Right forelimb (tissue), 1 donor: Measurements from ENCODE around the gene INO80E.

ENCODE experiments used
- DNase-seq: peaks from one replicate; pipeline ENCODE4 v3.0.0-alpha.2; 2018

Gene INO80E

DNA sequence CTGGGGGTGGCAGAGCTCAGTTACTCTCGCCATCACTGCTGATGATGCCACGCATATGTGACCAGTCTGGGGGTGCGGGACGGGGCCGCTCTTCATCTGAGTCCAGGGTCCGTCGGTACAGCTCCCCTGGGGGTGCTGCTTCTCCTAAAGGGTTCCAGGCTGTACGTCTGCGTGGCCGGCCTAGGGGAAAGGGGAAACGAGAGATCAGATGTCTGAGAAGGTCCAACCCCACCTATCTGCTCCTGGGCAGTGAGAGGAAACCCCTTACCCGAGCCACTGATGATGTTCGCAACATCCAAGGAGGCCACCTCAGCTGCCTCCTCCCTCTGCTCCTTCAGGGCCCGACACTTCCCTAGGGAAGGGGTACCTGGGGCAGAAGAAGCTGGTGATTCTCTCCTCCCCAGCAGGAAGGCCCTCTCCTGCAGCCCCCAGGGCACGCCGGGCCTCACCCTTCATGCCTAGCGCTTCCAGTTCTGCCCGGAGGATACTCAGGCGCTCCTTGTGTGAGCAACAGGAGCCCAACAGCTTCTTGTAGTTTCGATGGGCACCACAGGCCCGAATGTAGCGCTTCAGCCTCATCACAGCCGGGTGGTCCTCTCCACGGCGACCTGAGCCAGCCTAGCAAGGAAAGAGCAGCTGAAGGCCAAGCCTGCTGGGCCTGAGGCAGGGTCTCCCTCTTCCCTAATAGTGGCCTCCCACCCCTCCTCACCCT lies 2.7 kb upstream of the INO80E start:
- DNase-seq, result no peak

DNA sequence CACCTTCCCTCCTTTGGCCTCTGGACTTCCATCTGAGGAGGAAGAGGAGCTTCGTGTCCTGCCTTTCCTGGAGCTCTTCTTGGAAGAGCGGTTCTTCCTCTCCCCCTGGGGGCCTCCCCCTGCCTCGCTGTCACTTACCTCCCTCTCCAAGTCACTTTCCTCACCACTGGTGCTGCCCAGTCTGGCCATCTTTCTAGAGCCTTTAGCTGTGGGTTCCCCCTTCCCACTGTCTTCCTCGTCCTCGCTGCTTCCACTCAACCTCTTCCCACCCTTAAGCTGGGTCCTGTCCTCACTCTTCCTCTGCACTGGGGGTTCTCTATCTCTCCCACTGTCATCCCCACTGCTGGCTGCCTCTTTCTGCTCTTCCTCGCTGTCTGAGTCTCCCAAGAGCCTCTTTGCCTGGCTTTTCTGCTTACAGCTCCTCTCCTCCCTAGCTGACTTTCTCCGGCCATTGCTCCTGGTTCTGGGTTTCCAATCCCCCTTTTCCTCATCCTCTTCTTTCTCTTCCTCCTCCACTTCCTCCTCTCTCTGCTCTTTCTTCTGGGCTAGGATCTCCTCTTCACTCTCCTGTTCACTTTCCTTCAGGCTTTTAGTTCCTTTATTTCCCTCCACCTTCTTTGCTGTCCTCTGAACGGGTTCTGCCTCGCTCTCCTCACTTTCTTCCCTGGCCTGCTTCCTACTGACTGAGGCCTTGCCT lies 2.0 kb upstream of the INO80E start:
- no peak for DNase-seq

DNA sequence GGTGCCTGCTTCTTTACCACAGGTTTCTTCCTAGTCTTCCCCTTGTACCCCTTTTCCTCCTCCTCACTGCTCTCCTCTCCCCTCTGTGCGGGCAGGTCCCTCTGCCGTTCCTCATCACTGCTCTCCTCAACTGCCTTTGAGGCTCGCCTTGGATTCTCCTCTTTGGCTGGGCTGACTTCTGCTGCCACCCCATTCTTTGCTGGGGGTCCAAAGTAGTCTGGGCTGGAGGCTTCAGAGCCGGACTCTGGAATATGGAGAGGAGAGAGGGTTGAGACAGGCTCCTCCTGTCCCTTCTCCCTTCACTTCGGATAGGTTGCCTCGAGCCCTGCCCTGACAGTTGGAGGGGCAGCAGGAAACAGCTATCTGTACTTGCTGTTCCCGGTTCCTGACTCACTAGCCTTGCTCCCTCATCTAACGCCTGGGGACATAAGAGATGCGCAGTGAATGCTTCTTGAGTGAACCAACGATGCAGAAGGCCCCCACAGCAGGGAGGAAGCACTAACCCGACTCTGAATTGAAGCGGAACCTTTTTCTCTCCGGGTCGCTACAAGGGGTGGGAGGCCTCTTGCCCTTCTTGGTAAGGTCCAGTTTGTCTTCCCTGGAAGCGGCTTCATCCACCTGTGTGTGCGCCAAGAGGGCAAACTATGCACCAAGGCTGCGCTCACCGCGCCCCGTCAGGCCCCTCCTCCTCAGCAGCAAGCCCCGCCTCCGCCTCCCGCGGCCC lies 1.3 kb upstream of the INO80E start:
- DNase-seq, result no peak

GRCh38 chr16:29995324-29995910 lies 624 bp upstream of the INO80E start, which contains the start of gene HIRIP3:
TSS of gene HIRIP3 (minus strand) at chr16:29995617. CDS start at chr16:29995605, 12 bp downstream.
- DNase-seq, result peak; percentile 93

GRCh38 chr16:29996766-29997250 lies 767 bp downstream of the INO80E start:
- no peak for DNase-seq

DNA sequence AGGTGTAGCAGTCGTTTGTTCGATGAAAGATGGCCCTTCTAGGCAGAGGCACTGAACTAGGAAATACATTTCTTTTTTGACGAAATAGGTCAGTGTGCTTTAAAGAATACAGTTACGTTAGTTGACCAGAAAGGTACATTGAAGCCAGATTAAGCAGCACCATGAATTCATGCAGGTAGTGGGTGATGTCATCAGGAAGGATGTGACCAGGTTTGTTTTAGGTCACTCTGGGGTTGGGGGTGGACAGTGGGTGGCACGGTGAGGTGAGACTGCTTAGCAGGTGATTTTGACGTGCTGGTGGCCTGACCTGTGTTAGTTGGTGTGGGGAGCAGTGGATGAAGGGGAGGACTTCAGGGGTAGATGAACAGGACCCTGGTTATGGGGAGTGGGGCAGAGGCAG lies 3.6 kb downstream of the INO80E start:
- DNase-seq, result no peak

DNA sequence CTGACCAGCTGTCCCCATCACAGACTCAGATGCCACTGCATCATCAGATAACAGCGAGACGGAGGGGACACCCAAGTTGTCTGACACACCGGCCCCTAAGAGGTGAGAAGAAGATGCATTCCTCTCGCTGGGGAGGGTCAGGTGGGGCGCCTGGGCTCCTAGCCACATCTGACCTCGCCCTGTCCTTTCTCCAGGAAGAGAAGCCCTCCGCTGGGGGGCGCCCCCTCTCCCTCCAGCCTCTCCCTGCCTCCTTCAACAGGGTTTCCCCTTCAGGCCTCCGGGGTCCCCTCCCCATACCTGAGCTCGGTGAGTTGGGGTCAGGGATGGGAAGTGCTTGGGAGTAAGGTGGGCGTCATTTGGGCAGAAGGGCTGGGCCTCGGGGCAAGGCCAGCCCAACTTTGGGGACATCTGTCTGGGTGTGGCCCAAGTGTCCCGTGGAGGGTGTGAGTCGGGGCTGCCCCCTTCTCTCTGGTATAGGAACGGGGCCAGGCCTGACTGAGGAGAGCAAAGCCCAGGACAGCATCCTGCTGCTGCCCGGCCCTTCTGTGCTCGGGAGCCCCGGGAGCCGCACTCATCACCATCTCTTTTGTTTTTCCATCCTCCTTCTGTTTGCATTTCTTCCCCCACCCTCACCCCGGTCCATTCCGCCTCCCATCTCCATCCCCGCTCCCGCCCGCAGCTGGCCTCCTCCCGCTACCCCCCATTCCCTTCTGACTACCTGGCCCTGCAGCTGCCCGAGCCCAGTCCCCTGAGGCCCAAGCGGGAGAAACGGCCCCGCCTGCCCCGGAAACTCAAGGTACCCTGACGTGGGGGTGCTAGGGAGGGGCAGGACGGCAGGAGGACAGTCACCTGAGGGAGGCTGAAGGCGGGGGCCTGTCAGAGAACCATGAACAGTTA lies 4.9 kb downstream of the INO80E start:
- DNase-seq, result no peak

DNA sequence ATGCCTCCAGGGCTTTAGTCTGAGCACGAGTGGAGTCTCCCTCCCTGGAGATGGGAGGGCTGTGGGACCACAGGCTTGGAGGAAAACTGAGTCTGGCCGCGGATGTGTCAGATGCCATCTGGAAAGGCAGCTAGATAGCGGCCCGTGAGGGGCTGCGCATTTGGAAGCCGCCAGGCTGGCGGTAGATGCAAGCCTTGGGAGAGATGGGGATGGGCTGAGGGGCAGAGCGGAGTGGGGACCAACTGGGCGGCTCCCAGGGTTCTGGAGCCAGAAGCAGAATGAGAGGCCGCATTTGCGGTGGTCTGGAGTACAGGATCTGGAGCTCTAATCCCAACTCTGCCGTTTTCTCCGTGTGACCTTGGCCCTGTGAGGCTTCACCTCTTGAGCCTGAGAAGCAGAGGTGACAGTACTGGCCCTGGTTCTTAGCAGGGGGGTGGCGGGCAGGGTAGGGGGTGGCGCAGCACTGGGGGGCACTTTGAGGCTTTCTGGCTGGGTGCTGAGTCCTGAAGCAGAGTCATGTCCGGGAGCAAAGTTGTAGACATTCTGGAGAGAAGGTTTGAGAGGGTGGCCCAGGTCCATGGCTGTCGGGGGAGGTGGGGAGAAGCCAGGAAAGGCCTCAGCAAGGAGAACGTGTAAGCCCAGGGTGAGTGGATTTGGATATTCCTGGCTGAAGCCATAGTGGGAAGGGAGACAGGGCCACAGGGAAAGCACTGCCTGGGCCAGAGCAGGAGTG lies 6.7 kb downstream of the INO80E start:
- no peak for DNase-seq

- DNase-seq, result no peak
Measured at GRCh38 chr16:30003670-30004423, 7.8 kb downstream of the INO80E start.

- DNase-seq, result no peak
Measured at GRCh38 chr16:30004424-30004776, 8.4 kb downstream of the INO80E start.

DNA sequence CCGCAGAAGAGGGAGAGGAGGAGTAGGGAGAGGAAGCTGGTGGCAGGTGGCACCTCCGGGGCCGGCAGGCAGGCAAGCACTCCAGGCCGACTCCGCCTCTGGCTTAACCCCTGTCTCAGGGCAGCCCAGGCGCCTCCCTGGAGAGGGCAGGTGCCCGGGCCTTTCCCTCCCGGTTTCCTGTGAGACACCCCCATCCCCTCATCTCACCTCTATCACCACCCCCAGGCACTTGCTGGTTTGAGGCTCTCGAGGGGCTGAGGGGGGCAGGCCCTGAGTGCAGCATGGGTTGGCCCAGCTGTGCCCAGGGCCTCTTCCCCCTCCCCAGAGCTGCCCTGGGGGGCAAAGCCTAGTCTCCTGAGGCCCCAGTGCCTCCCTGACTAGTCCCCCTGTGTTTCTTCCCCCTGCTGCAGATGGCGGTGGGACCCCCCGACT lies 8.8 kb downstream of the INO80E start:
- DNase-seq, result no peak

- no peak for DNase-seq
Measured at GRCh38 chr16:30005341-30006094, 9.5 kb downstream of the INO80E start.

DNA sequence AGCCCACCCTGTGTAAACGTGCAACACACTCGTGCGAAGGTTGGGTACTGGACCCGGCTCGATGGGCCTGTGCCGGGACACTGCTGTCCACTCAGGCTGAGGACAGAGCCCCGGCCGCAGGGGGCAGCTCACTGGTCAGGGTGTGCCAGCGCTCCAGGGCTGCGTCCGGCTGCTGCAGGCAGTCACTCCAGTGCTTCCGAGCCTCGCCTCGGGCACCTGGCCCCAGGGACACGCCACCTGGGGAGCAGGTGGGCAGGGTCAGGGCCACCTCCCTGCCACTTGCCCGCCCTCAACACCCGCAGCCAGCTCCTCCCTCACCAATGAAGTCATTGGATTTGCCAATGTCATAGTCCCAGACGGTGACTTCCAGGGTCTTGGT lies 10.0 kb downstream of the INO80E start:
- DNase-seq, result no peak

- DNase-seq, result no peak
Measured at GRCh38 chr16:30006659-30007377, 10.8 kb downstream of the INO80E start.

DNA sequence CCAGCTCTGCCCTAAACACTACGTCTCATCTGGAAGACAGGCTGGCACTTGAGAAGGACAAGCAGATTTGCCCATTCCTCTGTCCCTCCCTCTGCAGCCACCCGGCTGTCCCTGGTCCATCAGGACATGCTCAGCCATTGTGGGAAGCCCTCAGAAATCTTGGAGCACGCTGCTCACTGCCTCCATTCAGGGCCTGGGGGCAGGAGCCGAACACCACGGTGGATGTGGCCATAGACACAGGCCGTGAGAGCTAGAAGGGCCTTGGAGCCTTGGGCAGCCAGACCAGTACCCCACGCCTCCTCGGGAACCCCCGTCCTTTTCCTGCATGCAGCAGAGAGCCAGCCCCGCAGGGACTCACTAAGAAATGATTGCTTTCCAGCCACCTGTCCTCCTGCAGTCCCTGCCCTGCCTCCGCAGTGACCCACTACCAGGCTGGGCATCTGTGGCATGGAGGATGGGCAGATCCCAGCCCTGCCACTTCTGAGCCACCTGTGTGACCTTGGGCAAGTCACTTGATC lies 11.4 kb downstream of the INO80E start:
- DNase-seq, result no peak

DNA sequence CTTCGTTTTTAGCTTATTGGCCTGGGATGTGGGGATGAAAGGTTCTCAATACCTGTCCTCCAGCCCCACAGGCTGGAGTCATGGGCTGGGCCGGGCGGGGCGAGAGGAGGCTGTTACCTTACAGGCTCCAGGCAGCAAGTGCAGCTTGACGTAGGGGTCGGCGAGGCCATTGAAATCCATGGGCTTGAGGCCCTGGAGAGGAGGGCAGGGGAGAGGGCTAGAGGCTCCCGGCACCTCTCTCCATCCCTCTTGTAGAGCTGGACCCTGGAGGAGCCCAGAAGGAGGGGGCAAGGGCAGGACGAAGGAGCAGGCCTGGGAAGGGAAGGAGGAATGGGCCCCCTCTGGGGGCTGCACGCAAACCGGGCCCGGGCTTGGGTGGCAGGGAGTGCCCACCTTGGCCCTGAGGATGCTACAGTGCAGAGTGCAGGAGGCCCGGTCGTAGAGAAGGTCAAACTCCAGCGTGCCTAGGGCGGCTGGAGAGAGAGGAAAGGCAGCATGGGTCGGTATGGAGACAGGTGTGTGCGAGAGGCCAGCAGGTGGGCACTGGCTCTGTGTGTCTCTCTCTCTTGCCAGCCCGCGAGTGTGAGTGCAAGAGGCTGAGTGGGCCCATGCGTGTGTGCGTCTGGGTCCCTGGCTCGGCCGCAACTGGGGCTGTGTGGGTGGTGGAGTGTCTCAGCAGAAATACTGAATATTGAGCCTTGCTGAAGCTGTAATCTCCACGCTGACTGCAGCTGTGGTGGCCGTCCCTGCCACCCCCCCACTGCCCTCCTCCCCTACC lies 13.2 kb downstream of the INO80E start:
- no peak for DNase-seq

DNA sequence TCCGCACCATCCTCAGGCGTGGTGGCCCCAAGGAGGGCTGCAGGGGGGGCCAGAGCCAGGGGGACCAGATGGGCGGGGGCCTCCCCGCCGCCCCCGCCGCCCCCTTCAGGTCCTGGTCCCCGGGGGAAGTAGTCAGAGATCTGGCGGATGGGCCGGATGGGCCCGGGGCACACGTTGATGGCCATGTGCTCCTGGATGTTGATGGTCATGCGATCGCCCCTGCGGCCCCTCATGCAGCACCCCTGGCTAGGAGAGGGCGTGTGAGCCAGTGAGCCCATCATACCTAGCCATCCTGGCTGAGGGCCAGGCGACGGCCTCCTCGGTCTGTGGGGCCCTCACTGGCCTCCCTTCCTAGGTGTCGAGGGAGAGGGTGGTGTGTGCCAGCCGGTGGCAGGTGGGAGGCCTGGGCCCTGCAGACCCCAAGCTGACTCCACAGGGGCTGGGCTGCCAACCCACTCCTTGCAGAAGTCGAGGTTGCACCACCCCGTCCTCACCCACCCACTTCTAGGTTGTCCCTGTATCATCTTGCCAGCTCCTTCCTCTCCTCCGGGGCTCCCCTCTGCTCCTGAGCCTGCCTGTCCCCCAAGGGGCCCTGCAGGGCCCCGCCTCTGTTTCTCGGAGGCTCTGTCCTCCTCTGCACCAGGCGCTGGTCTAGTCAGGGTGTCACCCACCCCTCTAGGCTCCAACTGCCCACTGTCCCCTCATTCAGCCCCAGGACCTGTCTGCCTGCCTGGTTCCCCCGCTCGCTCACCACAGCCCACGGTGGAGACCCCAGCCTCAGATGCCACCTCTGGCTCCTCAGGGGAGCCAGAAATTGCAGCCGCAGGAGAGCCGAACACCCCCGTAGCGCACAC lies 14.2 kb downstream of the INO80E start:
- DNase-seq, result peak; percentile 46
